GM12878 (cell line): ENCODE data around the gene CCDC82. TPM values are rescaled to one million over a fixed set of nuclear protein-coding genes. Genes with fewer than 3 reads are reported as not detected.

ENCODE experiments used
- ATAC-seq: fragments of 200-7000 bp; cut with Tn5 transposase; 3 replicates; pipeline ENCODE4 v1.9.1; 2020; ENCODE audit warnings: mild to moderate bottlenecking, moderate library complexity
- BruUV-seq: library from RNA; stranded (reverse); fragments of 400-500 nt; replicated peaks from 2 replicates; lab custom pipeline; 2021; lab: Mats Ljungman, UMichigan
- CTCF ChIA-PET: fragments of 300-600 bp; sonication (Branson Sonifier 250); formaldehyde crosslinking; extraction: SDS; loops from one replicate; lab custom pipeline; 2021; ENCODE audit warnings: inconsistent platforms; lab: Yijun Ruan, JAX
- POLR2A ChIA-PET: fragments of 350-600 bp; formaldehyde crosslinking; extraction: SDS; loops from one replicate; lab custom pipeline; 2021; ENCODE audit warnings: inconsistent platforms; lab: Charles Lee
- RAD21 ChIA-PET: fragments of 300-600 bp; sonication (Branson Sonifier 250); formaldehyde crosslinking; loops from one replicate; lab custom pipeline; 2023; ENCODE audit warnings: antibody characterized with exemption; ENCODE audit not compliant: unreplicated experiment; lab: Charles Lee
- SMC1A ChIA-PET: fragments of 300-600 bp; sonication (Branson Sonifier 250); formaldehyde crosslinking; loops from one replicate; lab custom pipeline; 2023; ENCODE audit not compliant: unreplicated experiment, uncharacterized antibody; lab: Charles Lee
- DNase-seq: peaks from one replicate; pipeline ENCODE4 v3.0.0-alpha.2; 2011; ENCODE audit warnings: low read depth, low spot score
- FAIRE-seq: peaks from 3 replicates; lab custom pipeline; 2011; peaks lifted over from hg19 to GRCh38; lab: Jason Lieb, UNC
- H2AFZ ChIP-seq: 2 replicates; pipeline ENCODE4 v1.6.0; 2011; ENCODE audit warnings: low read depth, low read length, control low read depth; ENCODE audit not compliant: control insufficient read depth
- H3K27ac ChIP-seq: 2 replicates; pipeline ENCODE4 v1.5.1; 2011; ENCODE audit warnings: control low read depth; ENCODE audit not compliant: control insufficient read depth, insufficient read depth
- H3K27me3 ChIP-seq, 2 experiments: replicated peaks in 1 of 2; 2 replicates each; pipeline versions ENCODE4 v1.6.0 to v1.6.1; 2011; ENCODE audit warnings: low read length in 1 of 2; ENCODE audit not compliant: control insufficient read depth in 2 of 2, insufficient read depth in 2 of 2
- H3K36me3 ChIP-seq, 2 experiments: 2 replicates each; pipeline ENCODE4 v1.5.1; 2011; ENCODE audit warnings: low read length in 1 of 2; ENCODE audit not compliant: control insufficient read depth in 2 of 2, insufficient read depth in 2 of 2
- H3K4me1 ChIP-seq: 2 replicates; pipeline ENCODE4 v1.6.1; 2011; ENCODE audit warnings: mild to moderate bottlenecking, low read length, moderate library complexity, mixed read lengths; ENCODE audit not compliant: control insufficient read depth, insufficient read depth
- H3K4me2 ChIP-seq: 2 replicates; pipeline ENCODE4 v1.6.0; 2011; ENCODE audit warnings: control low read depth; ENCODE audit not compliant: control insufficient read depth, insufficient read depth
- H3K4me3 ChIP-seq: fragments of 200-600 bp; sonication (generic); 2 replicates; pipeline ENCODE4 v1.5.1; 2016
- H3K79me2 ChIP-seq: 2 replicates; pipeline ENCODE4 v1.6.0; 2011; ENCODE audit warnings: low read length; ENCODE audit not compliant: control insufficient read depth, insufficient read depth
- H3K9ac ChIP-seq: 2 replicates; pipeline ENCODE4 v1.8.0; 2011; ENCODE audit warnings: low read length, control low read depth, mixed read lengths; ENCODE audit not compliant: control insufficient read depth, insufficient read depth
- H3K9me3 ChIP-seq: replicated peaks from 3 replicates; pipeline ENCODE4 v1.5.1; 2011; ENCODE audit warnings: mild to moderate bottlenecking, low read length; ENCODE audit not compliant: control insufficient read depth, insufficient read depth
- H4K20me1 ChIP-seq: 2 replicates; pipeline ENCODE4 v1.6.0; 2011; ENCODE audit not compliant: control insufficient read depth, insufficient read depth
- BCL11A ChIP-seq: IDR thresholded peaks from 2 replicates; pipeline ENCODE4 v1.6.1; 2011; ENCODE audit warnings: low read depth, low read length
- BHLHE40 ChIP-seq, 2 experiments: fragments of 450-650 bp in 1 of 2; IDR thresholded peaks; 2 replicates each; pipeline ENCODE4 v1.6.1; 2011 to 2017; ENCODE audit warnings: low read depth in 2 of 2, borderline replicate concordance in 1 of 2, improper control_type of control experiment in 1 of 2, low read length in 1 of 2, mild to moderate bottlenecking in 1 of 2
- CEBPB ChIP-seq, 2 experiments: fragments of 150-350 bp in 1 of 2; IDR thresholded peaks; 2 replicates each; pipeline ENCODE4 v1.6.1; 2012 to 2014; ENCODE audit warnings: low read depth in 2 of 2, low read length in 2 of 2, borderline replicate concordance in 1 of 2, inconsistent platforms in 1 of 2
- CREB1 ChIP-seq: IDR thresholded peaks from 2 replicates; pipeline ENCODE4 v1.6.1; 2012; ENCODE audit warnings: low read depth, mild to moderate bottlenecking, inconsistent platforms
- DPF2 ChIP-seq: fragments of 450-650 bp; IDR thresholded peaks from 2 replicates; pipeline ENCODE4 v1.6.1; 2017; ENCODE audit warnings: mild to moderate bottlenecking
- ELK1 ChIP-seq: IDR thresholded peaks from 2 replicates; pipeline ENCODE4 v1.6.1; 2012; ENCODE audit warnings: low read depth, low read length, improper control_type of control experiment
- KLF5 ChIP-seq: fragments of 450-650 bp; IDR thresholded peaks from 2 replicates; pipeline ENCODE4 v1.6.1; 2014; ENCODE audit warnings: mild to moderate bottlenecking; ENCODE audit not compliant: partially characterized antibody
- MEF2A ChIP-seq: IDR thresholded peaks from 2 replicates; pipeline ENCODE4 v1.6.1; 2011; ENCODE audit warnings: low read depth, mild to moderate bottlenecking, low read length, moderate library complexity; ENCODE audit not compliant: insufficient read depth
- NFYB ChIP-seq: IDR thresholded peaks from 2 replicates; pipeline ENCODE4 v1.6.1; 2011; ENCODE audit warnings: low read depth, mild to moderate bottlenecking, low read length, improper control_type of control experiment, moderate library complexity; ENCODE audit not compliant: insufficient read depth
- RAD21 ChIP-seq: IDR thresholded peaks from 2 replicates; pipeline ENCODE4 v1.6.1; 2011; ENCODE audit warnings: mild to moderate bottlenecking, low read depth, low read length, moderate library complexity; ENCODE audit not compliant: insufficient read depth
- RCOR1 ChIP-seq: conservative IDR thresholded peaks from 2 replicates; pipeline ENCODE4 v1.6.1; 2012; ENCODE audit warnings: low read depth, low read length, improper control_type of control experiment
- TCF12 ChIP-seq: IDR thresholded peaks from 2 replicates; pipeline ENCODE4 v1.6.1; 2011; ENCODE audit warnings: low read depth, mild to moderate bottlenecking, low read length
- WRNIP1 ChIP-seq: IDR thresholded peaks from 2 replicates; pipeline ENCODE4 v1.6.1; 2011; ENCODE audit warnings: low read depth, low read length, improper control_type of control experiment, borderline replicate concordance
- ZNF622 ChIP-seq: fragments of 450-650 bp; IDR thresholded peaks from 2 replicates; pipeline ENCODE4 v1.6.1; 2017; ENCODE audit warnings: mild to moderate bottlenecking, inconsistent platforms
- WGBS: methylation state at CpG from one replicate; pipeline ENCODE4 v1.1.6; 2016; ENCODE audit warnings: low lambda C conversion rate; ENCODE audit not compliant: insufficient replicate concordance, insufficient coverage; ENCODE audit errors: missing lambda C conversion rate; 5-methylcytosine and 5-hydroxymethylcytosine counted together
- in situ Hi-C: fragments of 300-500 bp; cut with MboI; formaldehyde crosslinking; loops from 9 replicates; pipeline ENCODE4 v1.14.3; 2018; ENCODE audit warnings: mixed read lengths
- intact Hi-C: fragments of 100-400 bp; cut with micrococcal nuclease; formaldehyde crosslinking; loops from one replicate; pipeline ENCODE4 v1.14.2; 2022; ENCODE audit not compliant: unreplicated experiment
- polyA plus RNA-seq, 11 experiments: library from polyadenylated mRNA; depleted of rRNA in 4 of 11; unstranded in 6 of 11; stranded (reverse) in 5 of 11; fragments of >200 nt; fragmentation: Nextera tagmentation in 4 of 11; fragmentation: Illumina TruSeq in 1 of 11; extraction: Ambion mirVana in 4 of 11; extraction: Trizol in 1 of 11; gene quantifications; 1 replicate in 1 of 11; 2 replicates in 10 of 11; pipeline versions ENCODE4 v1.2.1 to v1.2.3, GENCODE V29; 2011 to 2016; ENCODE audit warnings: inconsistent platforms in 2 of 11, missing spikeins in 2 of 11, low read depth in 1 of 11
- total RNA-seq, 4 experiments: library from RNA; depleted of rRNA in 3 of 4; stranded (reverse); fragments of >200 nt in 3 of 4; fragmentation: Illumina TruSeq in 1 of 4; extraction: Trizol in 1 of 4; gene quantifications; 2 replicates each; pipeline versions ENCODE4 v1.2.1 to v1.2.3, GENCODE V29; 2013 to 2021
- TF ChIP-seq, protein P1 (sequence below): fragments of 450-650 bp; IDR thresholded peaks from 2 replicates; pipeline ENCODE4 v1.6.1; 2016; ENCODE audit warnings: mild to moderate bottlenecking, moderate library complexity, borderline replicate concordance

CCDC82 gene
- total and polyA plus RNA-seq, 10 of the 15 experiments (the other 5 are each of a cell fraction or from before 2014, with no cell fraction given): 15.2 to 62.4 (median 28.8) TPM

DNA sequence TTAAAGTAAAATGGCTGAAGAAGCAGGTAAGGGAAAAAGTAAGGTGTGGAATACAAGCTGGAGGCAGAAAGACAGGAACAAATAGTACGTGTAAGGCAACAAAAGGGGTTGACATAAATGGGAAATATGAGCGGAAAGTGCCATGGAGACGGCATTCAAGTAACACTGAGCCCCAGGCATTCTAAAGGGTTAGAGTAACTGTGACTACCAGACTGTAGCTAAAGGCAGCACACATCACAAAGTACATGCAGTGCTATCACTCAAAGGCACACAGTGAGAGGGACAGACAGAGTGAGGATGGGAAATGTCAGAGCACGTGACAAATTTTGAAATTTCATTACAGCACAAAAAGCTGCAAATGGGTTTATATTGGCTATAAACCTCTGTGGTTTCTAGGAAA is 32.9 kb downstream of the CCDC82 start (continued):
- no peak for TF ChIP-seq ELK1

DNA sequence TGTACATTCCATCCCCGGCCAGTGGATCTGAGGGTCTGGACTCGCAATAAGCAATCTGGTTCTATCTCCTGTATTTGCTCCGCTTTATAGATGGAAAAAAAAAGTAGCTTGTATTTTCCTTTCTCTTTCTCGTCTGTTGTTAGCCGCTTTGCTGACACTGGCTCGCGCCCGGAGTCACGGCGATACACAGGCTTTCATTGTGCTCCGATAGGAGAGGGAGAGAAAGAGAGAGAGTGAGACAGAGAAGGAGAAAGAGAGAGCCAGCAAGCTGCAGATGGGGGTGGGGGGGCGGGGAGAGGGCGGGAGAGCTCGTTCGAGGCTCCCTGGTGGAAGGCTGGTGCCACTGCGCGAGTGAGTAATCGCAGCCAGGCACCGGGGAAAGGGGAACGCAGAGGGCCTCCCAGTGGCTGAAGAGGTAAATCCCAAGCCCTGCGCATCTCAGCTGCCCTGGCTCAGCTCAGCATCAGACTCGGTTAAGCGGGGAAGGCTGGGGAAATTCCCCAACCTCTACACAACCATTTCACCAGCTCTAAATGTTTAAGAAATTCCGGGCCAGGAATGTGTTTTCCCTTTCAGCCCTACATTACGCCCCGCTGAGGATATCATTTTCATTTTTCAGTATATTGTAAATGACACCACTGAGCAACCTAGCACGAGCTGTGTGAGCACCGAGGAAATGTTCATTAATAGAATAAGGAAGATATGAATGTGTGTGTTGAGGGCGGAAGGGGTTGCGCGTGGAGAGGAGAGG is 46.6 kb downstream of the CCDC82 start, which contains the start of gene MAML2:
TSS of gene MAML2 (minus strand) at position 235 of the 751 bp plus-strand sequence. CDS start 1,300 bp downstream, outside the sequence.
- peak within 1 kb of the TSS; percentile 80 for H3K27ac ChIP-seq
- DNase-seq: peak; percentile 91
- ChIA-PET RAD21 (interaction anchor here (0.6 to 11.4 kb wide), 87 partner anchors 10 to 1191 kb away, joined by 3 to 213 read pairs (median 6); partner anchors contain the start of genes CCDC82 and JRKL), CTCF (interaction anchor here (0.6 to 11.4 kb wide), 101 partner anchors 8 to 1276 kb away, joined by 3 to 256 read pairs (median 5); partner anchors contain the start of genes CCDC82, CEP57, FAM76B and JRKL), POLR2A (interaction anchor here (0.6 to 5.7 kb wide), 20 partner anchors 28 to 550 kb away, joined by 3 to 43 read pairs (median 3); partner anchors contain the start of genes CCDC82 and JRKL), SMC1A (interaction anchor here (0.6 to 11.9 kb wide), 89 partner anchors 8 to 1240 kb away, joined by 3 to 189 read pairs (median 4); partner anchors contain the start of genes CCDC82, CEP57 and JRKL)
- intact Hi-C loops (loop anchor here (1.0 to 5.0 kb wide), 7 partner anchors 46 to 421 kb away; partner anchors contain the start of genes CCDC82 and MTMR2), in situ Hi-C loops (loop anchor here (5.0 kb wide), 1 partner anchor 286 kb away; no protein-coding TSS in a partner anchor)
- FAIRE-seq: peak; percentile 65
- peaks cover 49% of the 10 kb centered on the region for H3K79me2 ChIP-seq
- H3K9me3 ChIP-seq: no peaks in the 10 kb centered on the region; the same call in 1 of the 3 replicates
- peak within 1 kb of the TSS; percentile 93 for H3K4me2 ChIP-seq
- peak within 1 kb of the TSS; percentile 94 for H2AFZ ChIP-seq
- peak; percentile 81 for ATAC-seq
- BruUV-seq: no TSS peak
- H3K4me3 ChIP-seq: peak within 1 kb of the TSS; percentile 100
- under 1% methylated on average over 20 of the region's 31 CpGs for WGBS
- H3K9ac ChIP-seq: peak within 1 kb of the TSS; percentile 66
- H3K36me3 ChIP-seq: no peaks in the 10 kb centered on the region
- peaks cover 12% of the 10 kb centered on the region for H3K4me1 ChIP-seq
- no peaks in the 10 kb centered on the region for H3K27me3 ChIP-seq
- H4K20me1 ChIP-seq: no peaks in the 10 kb centered on the region
- TF ChIP-seq RAD21 (peak; percentile 90), ZNF622 (no peak), DPF2 (peak; percentile 31; the same call in 1 of the 2 replicates), CEBPB (IDR thresholded peaks at IDR 0.05; ENCODE audit: borderline replicate concordance in 1 of 2, low read depth in 2 of 2, low read length in 2 of 2) (no peak), MEF2A (0 out of 2 replicates have a peak, but pooled peaks have one; percentile 36), RCOR1 (peak; percentile 86; the same call in 1 of the 2 replicates), BCL11A (peak; percentile 26; the same call in 1 of the 2 replicates), BHLHE40 (IDR thresholded peaks at IDR 0.05; ENCODE audit: borderline replicate concordance in 1 of 2, low read depth in 2 of 2, low read length in 1 of 2) (peak; percentile 51 to 72; a peak in 2 of 4 replicates), WRNIP1 (no peak), NFYB (no peak), KLF5 (no peak), CREB1 (no peak; the same call in 1 of the 2 replicates), TCF12 (peak; percentile 80)
- TF ChIP-seq, protein P1, sequence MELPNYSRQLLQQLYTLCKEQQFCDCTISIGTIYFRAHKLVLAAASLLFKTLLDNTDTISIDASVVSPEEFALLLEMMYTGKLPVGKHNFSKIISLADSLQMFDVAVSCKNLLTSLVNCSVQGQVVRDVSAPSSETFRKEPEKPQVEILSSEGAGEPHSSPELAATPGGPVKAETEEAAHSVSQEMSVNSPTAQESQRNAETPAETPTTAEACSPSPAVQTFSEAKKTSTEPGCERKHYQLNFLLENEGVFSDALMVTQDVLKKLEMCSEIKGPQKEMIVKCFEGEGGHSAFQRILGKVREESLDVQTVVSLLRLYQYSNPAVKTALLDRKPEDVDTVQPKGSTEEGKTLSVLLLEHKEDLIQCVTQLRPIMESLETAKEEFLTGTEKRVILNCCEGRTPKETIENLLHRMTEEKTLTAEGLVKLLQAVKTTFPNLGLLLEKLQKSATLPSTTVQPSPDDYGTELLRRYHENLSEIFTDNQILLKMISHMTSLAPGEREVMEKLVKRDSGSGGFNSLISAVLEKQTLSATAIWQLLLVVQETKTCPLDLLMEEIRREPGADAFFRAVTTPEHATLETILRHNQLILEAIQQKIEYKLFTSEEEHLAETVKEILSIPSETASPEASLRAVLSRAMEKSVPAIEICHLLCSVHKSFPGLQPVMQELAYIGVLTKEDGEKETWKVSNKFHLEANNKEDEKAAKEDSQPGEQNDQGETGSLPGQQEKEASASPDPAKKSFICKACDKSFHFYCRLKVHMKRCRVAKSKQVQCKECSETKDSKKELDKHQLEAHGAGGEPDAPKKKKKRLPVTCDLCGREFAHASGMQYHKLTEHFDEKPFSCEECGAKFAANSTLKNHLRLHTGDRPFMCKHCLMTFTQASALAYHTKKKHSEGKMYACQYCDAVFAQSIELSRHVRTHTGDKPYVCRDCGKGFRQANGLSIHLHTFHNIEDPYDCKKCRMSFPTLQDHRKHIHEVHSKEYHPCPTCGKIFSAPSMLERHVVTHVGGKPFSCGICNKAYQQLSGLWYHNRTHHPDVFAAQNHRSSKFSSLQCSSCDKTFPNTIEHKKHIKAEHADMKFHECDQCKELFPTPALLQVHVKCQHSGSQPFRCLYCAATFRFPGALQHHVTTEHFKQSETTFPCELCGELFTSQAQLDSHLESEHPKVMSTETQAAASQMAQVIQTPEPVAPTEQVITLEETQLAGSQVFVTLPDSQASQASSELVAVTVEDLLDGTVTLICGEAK: no peak
